Renal cortical epithelial cell (primary cell): Measurements from ENCODE around the gene FAM83E. TPM values are rescaled to one million over a fixed set of nuclear protein-coding genes. Genes with fewer than 3 reads are reported as not detected.

Source experiments
- DNase-seq: peaks from one replicate; pipeline ENCODE4 v3.0.0-alpha.2; 2011; ENCODE audit warnings: low read depth
- total RNA-seq: library from RNA; depleted of rRNA; stranded (reverse); fragments of >200 nt; gene quantifications from 2 replicates; pipeline ENCODE4 v1.2.3, GENCODE V29; 2014

The FAM83E gene
- total RNA-seq, 1 donor from 2014 or later, result not detected

GRCh38 chr19:48575931-48576622 lies 38.8 kb downstream of the FAM83E start:
- DNase-seq, result no peak

GRCh38 chr19:48573163-48573505 lies 41.7 kb downstream of the FAM83E start:
- DNase-seq, result no peak

GRCh38 chr19:48571378-48572162 lies 43.3 kb downstream of the FAM83E start:
- DNase-seq, result peak; percentile 13

GRCh38 chr19:48569814-48570213 lies 45.1 kb downstream of the FAM83E start:
- DNase-seq, result peak; percentile 29

- peak; percentile 91 for DNase-seq
These were observed 46.5 kb downstream of the FAM83E start for GRCh38 chr19:48568345-48568886.

GRCh38 chr19:48565090-48565489 lies 49.8 kb downstream of the FAM83E start:
- DNase-seq, result peak; percentile 67

Other genes with a start within 250 kb of the FAM83E start
- 63.7 and 116 TPM in 2 replicates for gene KDELR1, start 223.5 kb downstream of the FAM83E start, total RNA-seq
- gene GRIN2D, start 221.4 kb downstream of the FAM83E start, total RNA-seq, result 0.17 and 0.25 TPM in 2 replicates
- 41.7 and 50.3 TPM in 2 replicates for gene GRWD1, start 169.1 kb downstream of the FAM83E start, total RNA-seq
- 0.35 and 1.3 TPM in 2 replicates for gene KCNJ14, start 159.5 kb downstream of the FAM83E start, total RNA-seq
- gene CYTH2, start 145.7 kb downstream of the FAM83E start, total RNA-seq, result 44.3 and 58.4 TPM in 2 replicates
- 1.1 and 1.2 TPM in 2 replicates for gene LMTK3, start 103.2 kb downstream of the FAM83E start, total RNA-seq
- gene SULT2B1, start 62.9 kb downstream of the FAM83E start, total RNA-seq, result not detected in 2 replicates
- not detected in 2 replicates for gene SPACA4, start 8.3 kb downstream of the FAM83E start, total RNA-seq
- gene RPL18, start 4.1 kb upstream of the FAM83E start, total RNA-seq, result 591 and 1,820 TPM in 2 replicates
- 9.1 and 9.9 TPM in 2 replicates for gene SPHK2, start 4.4 kb upstream of the FAM83E start, total RNA-seq
- 0.52 and 2.3 TPM in 2 replicates for gene DBP, start 22.3 kb upstream of the FAM83E start, total RNA-seq
- 0.35 and 3.3 TPM in 2 replicates for gene CA11, start 31.1 kb upstream of the FAM83E start, total RNA-seq
- 0.40 TPM in 1 of 2 replicates, not detected in the other for gene NTN5, start 57.9 kb upstream of the FAM83E start, total RNA-seq
- 0.25 and 1.9 TPM in 2 replicates for gene FUT2, start 80.9 kb upstream of the FAM83E start, total RNA-seq
- gene MAMSTR, start 104.6 kb upstream of the FAM83E start, total RNA-seq, result 0.25 and 0.87 TPM in 2 replicates
- 0.50 and 0.69 TPM in 2 replicates for gene RASIP1, start 125.5 kb upstream of the FAM83E start, total RNA-seq
- gene IZUMO1, start 131.8 kb upstream of the FAM83E start, total RNA-seq, result not detected in 2 replicates
- 0.05 and 3.0 TPM in 2 replicates for gene FUT1, start 137.6 kb upstream of the FAM83E start, total RNA-seq
- gene FGF21, start 140.4 kb upstream of the FAM83E start, total RNA-seq, result not detected in 2 replicates
- gene BCAT2, start 196.0 kb upstream of the FAM83E start, total RNA-seq, result 27.2 and 37.3 TPM in 2 replicates
- gene HSD17B14, start 221.4 kb upstream of the FAM83E start, total RNA-seq, result 0.60 and 1.7 TPM in 2 replicates